Fibroblast of skin of abdomen (primary cell): ENCODE measurements around the gene TMEM131.
"Not testable (repeated sequence)": the region's sequence is repeated elsewhere in the genome, so short reads cannot be mapped to it uniquely, and the experiment has no call there.

ENCODE experiments used
- DNase-seq: peaks from one replicate; pipeline ENCODE4 v3.0.0-alpha.2; 2013

Gene TMEM131

GRCh38 chr2:97988722-97989121, 7.0 kb downstream of the TMEM131 start:
- DNase-seq = no peak

GRCh38 chr2:97985998-97986397, 9.8 kb downstream of the TMEM131 start:
- no peak for DNase-seq

- DNase-seq = no peak
Observed at GRCh38 chr2:97983698-97984097, 12.1 kb downstream of the TMEM131 start.

- DNase-seq = no peak
Observed at GRCh38 chr2:97983134-97983533, 12.6 kb downstream of the TMEM131 start.

- DNase-seq = peak; percentile 25
Observed at GRCh38 chr2:97982621-97983020, 13.1 kb downstream of the TMEM131 start.

- no peak for DNase-seq
Observed at GRCh38 chr2:97981961-97982360, 13.8 kb downstream of the TMEM131 start.

GRCh38 chr2:97979904-97980303, 15.8 kb downstream of the TMEM131 start:
- DNase-seq = no peak

- DNase-seq = no peak
Observed at GRCh38 chr2:97974471-97974870, 21.3 kb downstream of the TMEM131 start.

GRCh38 chr2:97970293-97971060, 25.3 kb downstream of the TMEM131 start:
- DNase-seq = no peak

- DNase-seq = peak; percentile 58
Observed at GRCh38 chr2:97969081-97970067, 26.4 kb downstream of the TMEM131 start.

GRCh38 chr2:97967931-97968627, 27.7 kb downstream of the TMEM131 start:
- no peak for DNase-seq

GRCh38 chr2:97967216-97967592, 28.5 kb downstream of the TMEM131 start:
- DNase-seq = no peak

- DNase-seq = no peak
Observed at GRCh38 chr2:97966545-97967215, 29.1 kb downstream of the TMEM131 start.

- no peak for DNase-seq
Observed at GRCh38 chr2:97965116-97965515, 30.6 kb downstream of the TMEM131 start.

- no peak for DNase-seq
Observed at GRCh38 chr2:97963880-97964279, 31.9 kb downstream of the TMEM131 start.

GRCh38 chr2:97963079-97963406, 32.7 kb downstream of the TMEM131 start:
- DNase-seq = no peak

- no peak for DNase-seq
Observed at GRCh38 chr2:97961534-97961933, 34.2 kb downstream of the TMEM131 start.

- DNase-seq = no peak
Observed at GRCh38 chr2:97958184-97958583, 37.6 kb downstream of the TMEM131 start.

GRCh38 chr2:97957432-97958183, 38.1 kb downstream of the TMEM131 start:
- DNase-seq = no peak

- DNase-seq = not testable (repeated sequence)
Observed at GRCh38 chr2:97956753-97957152, 39.0 kb downstream of the TMEM131 start.

GRCh38 chr2:97953853-97954252, 41.9 kb downstream of the TMEM131 start:
- DNase-seq = no peak

GRCh38 chr2:97952357-97952756, 43.4 kb downstream of the TMEM131 start:
- DNase-seq = no peak
